ENCODE measurements around the gene ENOX1.

ENOX1 gene

DNA sequence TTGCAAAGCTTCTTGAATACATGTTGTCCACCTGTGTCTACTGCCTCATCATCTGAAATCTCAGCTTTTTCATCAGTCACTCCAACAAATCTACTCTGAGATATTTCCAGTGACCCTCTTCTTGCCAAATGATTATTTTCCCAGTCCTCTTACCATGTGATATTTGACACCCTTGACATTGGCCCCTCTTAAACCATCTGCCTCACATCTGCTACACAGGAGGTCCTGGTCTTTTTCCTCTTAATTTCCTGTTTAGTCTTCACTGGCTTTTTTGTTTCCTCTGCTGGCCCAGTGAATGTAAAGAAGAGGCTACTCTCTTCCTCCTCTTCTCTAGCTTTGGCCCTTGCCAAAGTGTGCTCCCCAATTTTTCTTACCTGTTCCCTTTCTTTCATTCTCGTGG, 544.7 kb downstream of the ENOX1 start:
- Histone ChIP-seq H3K36me3 (ENCODE audit: insufficient read depth, low read length) (no peaks in the 10 kb centered on the region), H3K27ac (ENCODE audit: low read depth, low read length, poor library complexity, severe bottlenecking) (no peak overlapping the region), H2AFZ (ENCODE audit: low read length) (no peak overlapping the region), H3K4me1 (ENCODE audit: insufficient read depth, low read length, severe bottlenecking) (peaks cover 6% of the 10 kb centered on the region), H3K4me2 (ENCODE audit: low read length) (no peak overlapping the region), H3K9ac (ENCODE audit: low read length) (no peak overlapping the region), H4K20me1 (ENCODE audit: insufficient read depth, low read length) (no peaks in the 10 kb centered on the region), H3K4me3 (ENCODE audit: low read depth, low read length, poor library complexity, severe bottlenecking) (no peak overlapping the region), H3F3A (ENCODE audit: insufficient read depth, low read length) (no peaks in the 10 kb centered on the region), H3K79me2 (ENCODE audit: insufficient read depth, low read length) (no peaks in the 10 kb centered on the region), H3K27me3 (ENCODE audit: insufficient read depth, low read length) (no peaks in the 10 kb centered on the region), H3K9me2 (ENCODE audit: low read depth, low read length) (no peaks in the 10 kb centered on the region), H3K9me3 (ENCODE audit: low read length) (no peaks in the 10 kb centered on the region)
- TF ChIP-seq, protein P1, sequence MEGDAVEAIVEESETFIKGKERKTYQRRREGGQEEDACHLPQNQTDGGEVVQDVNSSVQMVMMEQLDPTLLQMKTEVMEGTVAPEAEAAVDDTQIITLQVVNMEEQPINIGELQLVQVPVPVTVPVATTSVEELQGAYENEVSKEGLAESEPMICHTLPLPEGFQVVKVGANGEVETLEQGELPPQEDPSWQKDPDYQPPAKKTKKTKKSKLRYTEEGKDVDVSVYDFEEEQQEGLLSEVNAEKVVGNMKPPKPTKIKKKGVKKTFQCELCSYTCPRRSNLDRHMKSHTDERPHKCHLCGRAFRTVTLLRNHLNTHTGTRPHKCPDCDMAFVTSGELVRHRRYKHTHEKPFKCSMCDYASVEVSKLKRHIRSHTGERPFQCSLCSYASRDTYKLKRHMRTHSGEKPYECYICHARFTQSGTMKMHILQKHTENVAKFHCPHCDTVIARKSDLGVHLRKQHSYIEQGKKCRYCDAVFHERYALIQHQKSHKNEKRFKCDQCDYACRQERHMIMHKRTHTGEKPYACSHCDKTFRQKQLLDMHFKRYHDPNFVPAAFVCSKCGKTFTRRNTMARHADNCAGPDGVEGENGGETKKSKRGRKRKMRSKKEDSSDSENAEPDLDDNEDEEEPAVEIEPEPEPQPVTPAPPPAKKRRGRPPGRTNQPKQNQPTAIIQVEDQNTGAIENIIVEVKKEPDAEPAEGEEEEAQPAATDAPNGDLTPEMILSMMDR (IDR thresholded peaks at IDR 0.05; ENCODE audit: low read length), result no peak
- no peak for TF ChIP-seq EZH2 (IDR thresholded peaks at IDR 0.05; ENCODE audit: borderline replicate concordance, low read length)

DNA sequence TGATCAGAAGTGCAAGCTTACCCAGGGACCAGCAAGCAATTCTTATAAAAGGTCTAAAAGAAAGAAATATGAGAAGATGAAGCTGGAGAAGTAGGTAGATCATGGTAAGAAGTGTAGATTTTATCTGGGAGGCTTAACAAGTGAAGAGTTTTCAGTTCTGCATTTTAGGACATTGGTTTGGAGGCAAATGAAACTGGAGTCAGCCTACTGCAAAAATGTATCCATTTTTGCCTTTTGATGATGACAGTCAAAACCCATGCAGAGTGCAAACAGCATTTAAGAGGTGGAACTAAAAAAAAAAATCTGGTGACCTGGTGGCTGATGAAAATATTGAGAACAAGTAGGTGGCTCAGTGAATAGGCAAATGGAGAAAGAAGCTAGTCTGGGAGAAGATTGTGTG, 546.5 kb downstream of the ENOX1 start:
- Histone ChIP-seq H3K4me1 (ENCODE audit: insufficient read depth, low read length, severe bottlenecking) (peaks cover 6% of the 10 kb centered on the region), H3K4me3 (ENCODE audit: low read depth, low read length, poor library complexity, severe bottlenecking) (no peak overlapping the region), H2AFZ (ENCODE audit: low read length) (no peak overlapping the region), H3K79me2 (ENCODE audit: insufficient read depth, low read length) (no peaks in the 10 kb centered on the region), H3K4me2 (ENCODE audit: low read length) (no peak overlapping the region), H4K20me1 (ENCODE audit: insufficient read depth, low read length) (no peaks in the 10 kb centered on the region), H3K27ac (ENCODE audit: low read depth, low read length, poor library complexity, severe bottlenecking) (no peak overlapping the region), H3K9me2 (ENCODE audit: low read depth, low read length) (no peaks in the 10 kb centered on the region), H3K9me3 (ENCODE audit: low read length) (no peaks in the 10 kb centered on the region), H3K9ac (ENCODE audit: low read length) (no peak overlapping the region), H3K36me3 (ENCODE audit: insufficient read depth, low read length) (no peaks in the 10 kb centered on the region), H3K27me3 (ENCODE audit: insufficient read depth, low read length) (no peaks in the 10 kb centered on the region), H3F3A (ENCODE audit: insufficient read depth, low read length) (no peaks in the 10 kb centered on the region)
- TF ChIP-seq EZH2 (IDR thresholded peaks at IDR 0.05; ENCODE audit: borderline replicate concordance, low read length), result no peak
- TF ChIP-seq, protein P1 (IDR thresholded peaks at IDR 0.05; ENCODE audit: low read length), result no peak

DNA sequence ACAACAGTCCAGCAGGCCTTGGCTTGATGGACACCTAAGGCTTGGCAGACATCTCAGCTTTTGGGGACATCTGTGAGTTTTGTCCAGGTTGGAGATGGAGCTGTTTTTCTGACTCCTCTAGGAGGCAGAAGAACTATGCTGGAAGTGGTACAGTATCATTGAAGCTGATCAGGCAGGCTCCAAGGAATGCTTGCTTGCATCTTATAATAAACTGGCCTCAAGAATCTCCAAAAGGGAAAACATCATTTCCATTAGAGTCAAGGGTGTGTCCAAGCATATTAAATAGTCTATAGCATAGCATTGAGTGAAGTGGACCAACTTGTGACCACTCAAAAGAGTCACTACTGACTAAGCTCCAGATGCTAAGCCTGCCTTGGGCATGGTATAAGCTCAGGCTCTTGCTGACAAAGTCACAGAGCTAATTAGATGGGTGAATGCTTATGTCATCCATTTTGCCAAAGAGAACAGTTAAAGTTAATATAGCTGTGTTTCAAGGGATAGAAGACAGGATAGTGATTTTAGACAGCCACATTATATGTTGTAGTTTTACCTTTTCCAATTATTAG, 547.4 kb downstream of the ENOX1 start:
- H3K9me3 ChIP-seq (ENCODE audit: low read length), result no peaks in the 10 kb centered on the region
- no peaks in the 10 kb centered on the region for H3K9me2 ChIP-seq (ENCODE audit: low read depth, low read length)
- TF ChIP-seq, protein P1 (IDR thresholded peaks at IDR 0.05; ENCODE audit: low read length), result no peak
- TF ChIP-seq EZH2 (IDR thresholded peaks at IDR 0.05; ENCODE audit: borderline replicate concordance, low read length), result no peak
- H3K9ac ChIP-seq (ENCODE audit: low read length), result no peak overlapping the region
- H3K27ac ChIP-seq (ENCODE audit: low read depth, low read length, poor library complexity, severe bottlenecking), result no peak overlapping the region
- no peaks in the 10 kb centered on the region for H3F3A ChIP-seq (ENCODE audit: insufficient read depth, low read length)
- H3K36me3 ChIP-seq (ENCODE audit: insufficient read depth, low read length), result no peaks in the 10 kb centered on the region
- no peak overlapping the region for H3K4me2 ChIP-seq (ENCODE audit: low read length)
- no peaks in the 10 kb centered on the region for H4K20me1 ChIP-seq (ENCODE audit: insufficient read depth, low read length)
- H3K27me3 ChIP-seq (ENCODE audit: insufficient read depth, low read length), result no peaks in the 10 kb centered on the region
- H3K4me1 ChIP-seq (ENCODE audit: insufficient read depth, low read length, severe bottlenecking), result peaks cover 6% of the 10 kb centered on the region
- no peaks in the 10 kb centered on the region for H3K79me2 ChIP-seq (ENCODE audit: insufficient read depth, low read length)
- no peak overlapping the region for H2AFZ ChIP-seq (ENCODE audit: low read length)
- H3K4me3 ChIP-seq (ENCODE audit: low read depth, low read length, poor library complexity, severe bottlenecking), result no peak overlapping the region

Data from OCI-LY1 (cell line).